Hepatocyte (in vitro differentiated cells): Measurements from ENCODE around the gene MAFF. TPM values are rescaled to one million over a fixed set of nuclear protein-coding genes. Genes with fewer than 3 reads are reported as not detected.

ENCODE experiments used
- DNase-seq: peaks from one replicate; pipeline ENCODE4 v3.0.0-alpha.2; 2016; ENCODE audit warnings: low spot score
- H2AFZ ChIP-seq: fragments of 200-600 bp; sonication (generic); 2 replicates; pipeline ENCODE4 v1.6.0; 2016; ENCODE audit warnings: antibody characterized with exemption, mild to moderate bottlenecking
- H3K27ac ChIP-seq: fragments of 200-600 bp; sonication (generic); 2 replicates; pipeline ENCODE4 v1.5.1; 2016; ENCODE audit warnings: mild to moderate bottlenecking
- H3K27me3 ChIP-seq: fragments of 200-600 bp; sonication (generic); 2 replicates; pipeline ENCODE4 v1.6.1; 2016
- H3K36me3 ChIP-seq: fragments of 200-600 bp; sonication (generic); replicated peaks from 2 replicates; pipeline ENCODE4 v1.5.1; 2016; ENCODE audit warnings: low read depth; ENCODE audit not compliant: insufficient read depth
- H3K4me1 ChIP-seq: fragments of 200-600 bp; sonication (generic); 2 replicates; pipeline ENCODE4 v1.5.1; 2016; ENCODE audit warnings: mild to moderate bottlenecking, moderate library complexity; ENCODE audit not compliant: insufficient read depth
- H3K4me2 ChIP-seq: fragments of 200-600 bp; sonication (generic); 2 replicates; pipeline ENCODE4 v1.6.0; 2016
- H3K4me3 ChIP-seq: fragments of 200-600 bp; sonication (generic); 2 replicates; pipeline ENCODE4 v1.5.1; 2016; ENCODE audit warnings: mild to moderate bottlenecking
- H3K79me2 ChIP-seq: fragments of 200-600 bp; sonication (generic); 2 replicates; pipeline ENCODE4 v1.6.0; 2017; ENCODE audit warnings: mild to moderate bottlenecking
- H3K9me2 ChIP-seq: fragments of 200-600 bp; sonication (generic); replicated peaks from 2 replicates; pipeline ENCODE4 v1.6.0; 2017; ENCODE audit warnings: mild to moderate bottlenecking; ENCODE audit not compliant: insufficient read depth
- H3K9me3 ChIP-seq: fragments of 200-600 bp; sonication (generic); 2 replicates; pipeline ENCODE4 v1.5.1; 2016; ENCODE audit warnings: low read depth, mild to moderate bottlenecking
- H4K20me1 ChIP-seq: fragments of 200-600 bp; sonication (generic); 2 replicates; pipeline ENCODE4 v1.6.0; 2016; ENCODE audit warnings: mild to moderate bottlenecking; ENCODE audit not compliant: insufficient read depth, poor library complexity, severe bottlenecking
- CTCF ChIP-seq: fragments of 200-600 bp; sonication (generic); IDR thresholded peaks from 2 replicates; pipeline ENCODE4 v1.5.1; 2016; ENCODE audit warnings: antibody characterized with exemption, mild to moderate bottlenecking; ENCODE audit not compliant: poor library complexity
- EZH2 ChIP-seq: fragments of 200-600 bp; sonication (generic); IDR thresholded peaks from 2 replicates; pipeline ENCODE4 v1.6.1; 2016; ENCODE audit warnings: antibody characterized with exemption, mild to moderate bottlenecking, borderline replicate concordance
- EZH2phosphoT487 ChIP-seq: fragments of 200-600 bp; sonication (generic); IDR thresholded peaks from one replicate; pipeline ENCODE4 v1.6.1; 2018; ENCODE audit warnings: antibody characterized with exemption, mild to moderate bottlenecking, low read depth, moderate library complexity; ENCODE audit not compliant: unreplicated experiment, severe bottlenecking
- WGBS: methylation state at CpG from one replicate; pipeline ENCODE4 v1.1.6; 2016; ENCODE audit warnings: low lambda C conversion rate; ENCODE audit errors: missing lambda C conversion rate; 5-methylcytosine and 5-hydroxymethylcytosine counted together
- polyA plus RNA-seq: library from polyadenylated mRNA; unstranded; fragments of >200 nt; fragmentation: Nextera tagmentation; extraction: Ambion mirVana; gene quantifications from 2 replicates; pipeline ENCODE4 v1.2.1, GENCODE V29; 2016
- total RNA-seq: library from RNA; depleted of rRNA; stranded (reverse); fragments of >200 nt; gene quantifications from 2 replicates; pipeline ENCODE4 v1.2.3, GENCODE V29; 2014

Gene MAFF
- total and polyA plus RNA-seq, 2 experiments from 2014 or later = 67.2 to 70.4 TPM

GRCh38 chr22:38192475-38192863 is 9.3 kb upstream of the MAFF start:
- Histone ChIP-seq H3K4me1 (peaks cover 13% of the 10 kb centered on the region), H3K9me2 (no peaks in the 10 kb centered on the region), H3K79me2 (no peaks in the 10 kb centered on the region), H3K4me3 (no peak overlapping the region), H2AFZ (no peak overlapping the region), H3K27me3 (no peaks in the 10 kb centered on the region), H4K20me1 (no peaks in the 10 kb centered on the region), H3K27ac (peak overlapping the region; percentile 44), H3K36me3 (no peaks in the 10 kb centered on the region), H3K9me3 (no peaks in the 10 kb centered on the region), H3K4me2 (no peak overlapping the region)
- no peak for DNase-seq
- TF ChIP-seq EZH2 (no peak), EZH2phosphoT487 (no peak), CTCF (no peak)
- 80% methylated on average over 3 of the region's 3 CpGs for WGBS

DNA sequence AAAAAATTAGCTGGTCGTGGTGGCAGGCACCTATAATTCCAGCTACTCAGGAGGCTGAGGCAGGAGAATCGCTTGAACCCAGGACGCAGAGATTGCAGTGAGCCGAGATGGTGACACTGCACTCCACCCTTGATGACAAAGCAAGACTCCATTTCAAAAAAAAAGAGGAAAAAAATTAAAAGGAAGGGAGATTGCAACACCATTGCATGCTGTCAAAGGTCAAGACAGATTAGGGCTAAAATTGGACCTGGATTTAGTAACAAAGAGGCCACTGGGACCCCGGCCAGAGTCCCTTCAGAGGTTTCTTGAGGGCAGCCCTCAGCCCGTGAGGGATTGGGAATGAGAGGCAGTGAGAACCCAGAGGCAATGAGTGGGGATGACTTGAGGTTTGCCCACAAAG is 8.2 kb upstream of the MAFF start:
- H3K79me2 ChIP-seq = no peaks in the 10 kb centered on the region
- no peaks in the 10 kb centered on the region for H3K36me3 ChIP-seq
- H3K27ac ChIP-seq = no peak overlapping the region
- H4K20me1 ChIP-seq = no peaks in the 10 kb centered on the region
- H3K4me3 ChIP-seq = no peak overlapping the region
- 69% methylated on average over 6 of the region's 6 CpGs for WGBS
- H2AFZ ChIP-seq = no peak overlapping the region
- H3K9me3 ChIP-seq = no peaks in the 10 kb centered on the region
- no peaks in the 10 kb centered on the region for H3K9me2 ChIP-seq
- DNase-seq = no peak
- TF ChIP-seq EZH2phosphoT487 (no peak), CTCF (no peak), EZH2 (no peak)
- H3K4me2 ChIP-seq = no peak overlapping the region
- H3K4me1 ChIP-seq = peaks cover 7% of the 10 kb centered on the region
- no peaks in the 10 kb centered on the region for H3K27me3 ChIP-seq

GRCh38 chr22:38196791-38197419 is 4.9 kb upstream of the MAFF start:
- DNase-seq = no peak
- Histone ChIP-seq H4K20me1 (no peaks in the 10 kb centered on the region), H3K9me3 (no peaks in the 10 kb centered on the region), H3K4me3 (no peak overlapping the region), H2AFZ (no peak overlapping the region), H3K27ac (no peak overlapping the region), H3K79me2 (no peaks in the 10 kb centered on the region), H3K9me2 (no peaks in the 10 kb centered on the region), H3K27me3 (no peaks in the 10 kb centered on the region), H3K36me3 (no peaks in the 10 kb centered on the region), H3K4me2 (no peak overlapping the region), H3K4me1 (peaks cover 4% of the 10 kb centered on the region)
- 72% methylated on average over 19 of the region's 19 CpGs for WGBS
- TF ChIP-seq CTCF (no peak), EZH2phosphoT487 (no peak), EZH2 (no peak)
